GM23338 (cell line): Measurements from ENCODE around the gene HSP90AB1.

Experiments used
- CREB1 ChIP-seq: fragments of 250-450 bp; sonication (Bioruptor Pico); IDR thresholded peaks from 2 replicates; pipeline ENCODE4 v1.5.0; 2020; ENCODE audit warnings: low read depth, mild to moderate bottlenecking, moderate library complexity
- ETS1 ChIP-seq: IDR thresholded peaks from 2 replicates; pipeline ENCODE4 v1.6.1; 2016; ENCODE audit warnings: antibody characterized with exemption
- EZH2 ChIP-seq: fragments of 200-600 bp; sonication (generic); IDR thresholded peaks from one replicate; pipeline ENCODE4 v1.8.0; 2017; ENCODE audit warnings: antibody characterized with exemption, mild to moderate bottlenecking, low read depth; ENCODE audit not compliant: unreplicated experiment
- EZH2phosphoT487 ChIP-seq: fragments of 200-600 bp; sonication (generic); IDR thresholded peaks from one replicate; pipeline ENCODE4 v1.8.1; 2018; ENCODE audit warnings: antibody characterized with exemption; ENCODE audit not compliant: unreplicated experiment
- JUNB ChIP-seq: IDR thresholded peaks from one replicate; pipeline ENCODE4 v1.6.1; 2016; ENCODE audit warnings: antibody characterized with exemption; ENCODE audit not compliant: unreplicated experiment
- NANOG ChIP-seq: IDR thresholded peaks from 2 replicates; pipeline ENCODE4 v1.6.1; 2016; ENCODE audit warnings: antibody characterized with exemption, borderline replicate concordance
- POLR2AphosphoS5 ChIP-seq: IDR thresholded peaks from 2 replicates; pipeline ENCODE4 v1.6.1; 2016; ENCODE audit warnings: antibody characterized with exemption, low read depth
- STAT1 ChIP-seq: IDR thresholded peaks from one replicate; pipeline ENCODE4 v1.6.1; 2016; ENCODE audit warnings: antibody characterized with exemption; ENCODE audit not compliant: unreplicated experiment
- ZNF114 ChIP-seq: fragments of 250-450 bp; sonication (Bioruptor Pico); IDR thresholded peaks from 2 replicates; pipeline ENCODE4 v1.5.0; 2020; ENCODE audit warnings: mild to moderate bottlenecking, moderate library complexity
- ZNF462 ChIP-seq: fragments of 250-450 bp; sonication (Bioruptor Pico); IDR thresholded peaks from 2 replicates; pipeline ENCODE4 v1.5.0; 2020; ENCODE audit warnings: mild to moderate bottlenecking, moderate library complexity
- TF ChIP-seq, protein P1 (sequence below), 2 experiments: fragments of 200-600 bp in 1 of 2; sonication (generic) in 1 of 2; conservative IDR thresholded peaks; 2 replicates each; pipeline versions ENCODE4 v1.5.1 to v1.6.1; 2016 to 2017; ENCODE audit warnings: antibody characterized with exemption in 2 of 2, low read depth in 2 of 2, mild to moderate bottlenecking in 2 of 2, moderate library complexity in 1 of 2
- TF ChIP-seq, protein P2 (sequence below): IDR thresholded peaks from one replicate; pipeline ENCODE4 v1.6.1; 2018; ENCODE audit warnings: antibody characterized with exemption; ENCODE audit not compliant: unreplicated experiment

- TF ChIP-seq, protein P1, sequence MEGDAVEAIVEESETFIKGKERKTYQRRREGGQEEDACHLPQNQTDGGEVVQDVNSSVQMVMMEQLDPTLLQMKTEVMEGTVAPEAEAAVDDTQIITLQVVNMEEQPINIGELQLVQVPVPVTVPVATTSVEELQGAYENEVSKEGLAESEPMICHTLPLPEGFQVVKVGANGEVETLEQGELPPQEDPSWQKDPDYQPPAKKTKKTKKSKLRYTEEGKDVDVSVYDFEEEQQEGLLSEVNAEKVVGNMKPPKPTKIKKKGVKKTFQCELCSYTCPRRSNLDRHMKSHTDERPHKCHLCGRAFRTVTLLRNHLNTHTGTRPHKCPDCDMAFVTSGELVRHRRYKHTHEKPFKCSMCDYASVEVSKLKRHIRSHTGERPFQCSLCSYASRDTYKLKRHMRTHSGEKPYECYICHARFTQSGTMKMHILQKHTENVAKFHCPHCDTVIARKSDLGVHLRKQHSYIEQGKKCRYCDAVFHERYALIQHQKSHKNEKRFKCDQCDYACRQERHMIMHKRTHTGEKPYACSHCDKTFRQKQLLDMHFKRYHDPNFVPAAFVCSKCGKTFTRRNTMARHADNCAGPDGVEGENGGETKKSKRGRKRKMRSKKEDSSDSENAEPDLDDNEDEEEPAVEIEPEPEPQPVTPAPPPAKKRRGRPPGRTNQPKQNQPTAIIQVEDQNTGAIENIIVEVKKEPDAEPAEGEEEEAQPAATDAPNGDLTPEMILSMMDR (conservative IDR thresholded peaks at IDR 0.05; ENCODE audit: low read depth in 2 of 2), result no peak
- no peak for TF ChIP-seq EZH2
- TF ChIP-seq, protein P2, sequence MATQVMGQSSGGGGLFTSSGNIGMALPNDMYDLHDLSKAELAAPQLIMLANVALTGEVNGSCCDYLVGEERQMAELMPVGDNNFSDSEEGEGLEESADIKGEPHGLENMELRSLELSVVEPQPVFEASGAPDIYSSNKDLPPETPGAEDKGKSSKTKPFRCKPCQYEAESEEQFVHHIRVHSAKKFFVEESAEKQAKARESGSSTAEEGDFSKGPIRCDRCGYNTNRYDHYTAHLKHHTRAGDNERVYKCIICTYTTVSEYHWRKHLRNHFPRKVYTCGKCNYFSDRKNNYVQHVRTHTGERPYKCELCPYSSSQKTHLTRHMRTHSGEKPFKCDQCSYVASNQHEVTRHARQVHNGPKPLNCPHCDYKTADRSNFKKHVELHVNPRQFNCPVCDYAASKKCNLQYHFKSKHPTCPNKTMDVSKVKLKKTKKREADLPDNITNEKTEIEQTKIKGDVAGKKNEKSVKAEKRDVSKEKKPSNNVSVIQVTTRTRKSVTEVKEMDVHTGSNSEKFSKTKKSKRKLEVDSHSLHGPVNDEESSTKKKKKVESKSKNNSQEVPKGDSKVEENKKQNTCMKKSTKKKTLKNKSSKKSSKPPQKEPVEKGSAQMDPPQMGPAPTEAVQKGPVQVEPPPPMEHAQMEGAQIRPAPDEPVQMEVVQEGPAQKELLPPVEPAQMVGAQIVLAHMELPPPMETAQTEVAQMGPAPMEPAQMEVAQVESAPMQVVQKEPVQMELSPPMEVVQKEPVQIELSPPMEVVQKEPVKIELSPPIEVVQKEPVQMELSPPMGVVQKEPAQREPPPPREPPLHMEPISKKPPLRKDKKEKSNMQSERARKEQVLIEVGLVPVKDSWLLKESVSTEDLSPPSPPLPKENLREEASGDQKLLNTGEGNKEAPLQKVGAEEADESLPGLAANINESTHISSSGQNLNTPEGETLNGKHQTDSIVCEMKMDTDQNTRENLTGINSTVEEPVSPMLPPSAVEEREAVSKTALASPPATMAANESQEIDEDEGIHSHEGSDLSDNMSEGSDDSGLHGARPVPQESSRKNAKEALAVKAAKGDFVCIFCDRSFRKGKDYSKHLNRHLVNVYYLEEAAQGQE, result no peak
- TF ChIP-seq ETS1, result no peak
- TF ChIP-seq POLR2AphosphoS5, result no peak
- TF ChIP-seq EZH2phosphoT487, result no peak
- TF ChIP-seq JUNB, result no peak
- TF ChIP-seq NANOG, result no peak
- TF ChIP-seq STAT1, result no peak
- TF ChIP-seq ZNF114, result no peak
- no peak for TF ChIP-seq CREB1 (CRISPR knock-in tag)
- no peak for TF ChIP-seq ZNF462 (CRISPR knock-in tag)
Measured at GRCh38 chr6:44232676-44233566, 14.0 kb upstream of the HSP90AB1 start.
